Effector CD8-positive, alpha-beta T cell (primary cell): Measurements from ENCODE around the gene C19orf38.
"Not testable (repeated sequence)": the region's sequence is repeated elsewhere in the genome, so short reads cannot be mapped to it uniquely, and the experiment has no call there.

Source experiments
- DNase-seq: peaks from one replicate; lab custom pipeline; 2025; lab: John Stamatoyannopoulos, UW

The C19orf38 gene

DNA sequence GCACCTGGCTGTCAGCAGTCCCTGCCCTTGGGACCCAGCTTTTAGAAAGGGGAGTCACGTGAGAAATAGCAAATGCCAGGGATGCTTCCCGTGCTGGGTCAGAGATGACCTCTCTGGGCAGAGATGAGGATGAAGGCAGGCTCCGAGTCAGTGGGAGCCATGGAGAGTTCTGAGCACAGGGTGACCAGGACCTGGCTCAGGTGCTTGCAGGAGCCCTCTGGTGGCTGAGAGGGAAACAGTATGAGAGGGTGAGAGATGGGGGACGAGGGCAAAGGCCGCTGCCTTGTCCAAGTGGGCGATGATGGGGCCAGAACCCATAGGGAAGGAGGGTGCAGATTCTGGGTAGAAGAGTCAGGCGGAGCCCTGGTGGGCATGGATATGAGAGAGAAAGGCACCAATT, 28.0 kb upstream of the C19orf38 start:
- no peak for DNase-seq

GRCh38 chr19:10823690-10824089, 24.5 kb upstream of the C19orf38 start:
- no peak for DNase-seq

GRCh38 chr19:10826231-10826630, 22.0 kb upstream of the C19orf38 start:
- no peak for DNase-seq

- DNase-seq: no peak
These were observed 21.4 kb upstream of the C19orf38 start for GRCh38 chr19:10826846-10827245.

- no peak for DNase-seq
These were observed 19.0 kb upstream of the C19orf38 start for GRCh38 chr19:10828981-10829821.

- no peak for DNase-seq
These were observed 18.2 kb upstream of the C19orf38 start for GRCh38 chr19:10829967-10830366.

- no peak for DNase-seq
These were observed 17.8 kb upstream of the C19orf38 start for GRCh38 chr19:10830370-10830769.

- no peak for DNase-seq
These were observed 17.1 kb upstream of the C19orf38 start for GRCh38 chr19:10830931-10831779.

DNA sequence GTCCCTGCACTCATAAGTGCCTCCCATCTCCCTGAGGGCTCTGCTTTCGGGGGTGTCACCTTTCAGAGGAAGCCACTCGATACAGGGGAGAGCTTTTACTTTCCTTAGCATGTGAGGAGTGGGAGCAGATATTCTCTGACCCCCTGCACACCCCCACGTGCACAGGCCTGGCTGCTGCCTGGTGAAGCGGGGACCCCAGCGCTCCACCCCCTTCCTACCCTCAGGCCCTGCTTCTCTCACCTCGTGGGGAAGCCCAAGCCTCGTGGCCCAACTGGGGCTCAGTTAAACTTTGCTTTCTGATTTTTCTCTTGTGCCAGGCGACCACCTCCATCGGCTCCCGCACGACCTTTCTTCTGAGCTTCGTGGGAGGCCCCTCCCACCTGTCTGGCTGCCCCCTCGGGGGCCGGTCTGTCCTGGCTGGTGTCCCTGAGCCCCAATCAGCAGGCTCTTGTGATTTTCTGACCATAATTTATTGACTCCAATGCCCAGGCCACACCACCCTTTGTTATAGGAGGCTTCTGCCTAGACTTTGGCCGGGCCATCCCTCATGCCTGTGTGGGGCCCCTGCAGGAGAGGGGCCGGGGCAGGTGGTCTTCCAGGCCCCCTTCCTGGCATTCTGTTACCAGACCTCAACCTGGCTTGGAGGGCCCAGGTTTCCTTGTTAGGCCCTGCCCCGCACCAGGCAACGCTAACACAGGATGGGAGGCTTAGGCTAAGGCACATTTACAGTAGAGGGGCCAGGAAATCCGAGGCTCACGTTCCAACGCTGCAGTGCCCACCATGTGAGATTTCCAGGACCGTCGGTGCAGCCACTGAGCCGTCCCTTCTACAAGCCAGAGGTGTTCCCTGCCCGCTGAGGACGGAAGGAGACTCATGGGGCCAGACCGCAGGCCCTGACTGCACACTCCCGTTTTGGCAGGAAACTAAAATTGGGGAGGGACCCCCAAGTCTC, 16.0 kb upstream of the C19orf38 start:
- DNase-seq: no peak

DNA sequence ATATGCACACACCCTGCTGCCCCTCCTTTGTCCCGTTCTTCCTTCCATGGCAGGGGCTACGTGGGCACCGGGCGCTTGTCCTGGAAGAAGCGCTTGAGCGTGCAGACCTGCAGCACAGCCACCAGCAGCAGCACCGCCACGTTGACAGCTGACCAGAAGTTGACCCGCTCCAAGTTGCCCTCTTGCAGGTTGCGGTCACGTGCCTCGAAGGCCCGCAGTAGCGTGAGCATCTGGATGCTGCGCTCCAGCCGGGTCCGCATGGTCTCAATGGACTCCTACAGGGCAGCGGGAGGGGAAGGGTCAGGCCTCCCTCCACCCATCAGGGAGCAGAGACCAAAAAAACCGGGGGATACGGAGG, 15.3 kb upstream of the C19orf38 start:
- DNase-seq: no peak

DNA sequence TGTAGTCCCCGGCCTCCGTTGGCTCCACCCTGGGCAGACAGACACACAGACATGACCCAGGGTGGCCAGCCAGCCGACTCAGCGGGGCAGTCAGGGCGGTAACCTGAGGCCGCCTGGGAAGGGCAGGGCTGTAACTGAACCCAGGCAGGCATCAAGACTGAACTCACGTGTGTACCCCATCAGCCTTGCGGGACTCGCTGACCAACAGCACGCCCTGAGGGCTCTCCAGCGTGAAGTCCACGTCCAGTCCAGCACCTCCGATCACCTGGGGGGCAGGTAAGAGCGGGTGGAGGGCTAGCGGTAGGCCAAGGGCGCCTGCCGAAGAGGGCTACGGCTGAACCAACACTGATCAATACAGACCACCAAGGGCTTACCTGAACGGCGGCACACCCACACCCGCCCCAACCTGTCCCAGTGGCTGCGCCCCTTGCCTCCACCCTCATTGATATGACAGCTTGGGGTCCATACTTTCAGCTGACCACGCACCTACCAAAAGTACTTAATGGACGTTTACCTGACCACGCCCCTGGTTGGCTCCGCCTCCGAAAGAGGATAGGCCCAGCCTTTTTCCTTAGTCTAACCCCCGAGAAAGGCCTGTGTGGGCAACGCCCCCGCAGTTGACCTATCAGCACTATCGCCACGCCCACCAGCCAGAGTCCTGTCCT, 13.0 kb upstream of the C19orf38 start:
- no peak for DNase-seq

DNA sequence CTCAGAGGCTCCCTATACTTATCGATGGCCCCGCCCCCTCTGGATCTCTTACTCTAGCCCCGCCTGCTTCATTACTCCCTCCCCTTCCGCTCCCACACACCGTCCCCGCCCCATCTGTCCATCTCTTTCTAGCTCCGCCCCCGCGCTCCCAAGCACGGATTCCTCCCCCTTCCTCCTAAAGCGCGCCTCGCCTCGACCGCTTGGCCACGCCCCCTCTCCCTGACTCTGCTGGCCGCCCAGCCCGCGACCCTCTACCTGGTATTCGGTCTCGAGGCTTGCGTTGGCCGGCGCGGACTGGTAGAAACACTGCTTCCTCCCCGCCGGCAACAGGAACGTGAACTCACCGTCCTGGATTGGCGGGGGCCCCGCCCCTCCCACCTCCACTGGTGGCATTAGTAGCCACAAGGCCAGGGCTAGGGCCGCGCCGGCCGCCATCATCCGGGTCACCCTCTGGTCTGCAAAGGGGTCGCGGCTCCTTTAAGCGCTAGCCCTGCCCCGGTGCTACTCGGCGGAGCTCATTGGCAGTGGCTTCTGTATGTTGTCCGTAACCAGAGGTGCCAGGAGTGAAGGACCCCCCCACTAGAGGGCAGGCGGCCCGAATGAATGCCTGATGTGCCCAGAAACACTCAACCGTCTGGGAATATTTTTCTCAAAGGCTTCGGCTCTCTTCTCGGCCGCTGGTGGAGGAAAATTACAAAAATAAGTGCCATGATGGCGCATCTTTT, 12.3 kb upstream of the C19orf38 start, which contains the start of gene TMED1:
TSS of gene TMED1 (minus strand) at position 459 of the 725 bp plus-strand sequence. CDS start at position 438, 21 bp downstream.
- DNase-seq: peak; percentile 88

GRCh38 chr19:10836479-10837330, 11.5 kb upstream of the C19orf38 start:
- DNase-seq: peak; percentile 77

GRCh38 chr19:10837649-10838048, 10.6 kb upstream of the C19orf38 start:
- DNase-seq: not testable (repeated sequence)

GRCh38 chr19:10838377-10838776, 9.8 kb upstream of the C19orf38 start:
- DNase-seq: no peak

- no peak for DNase-seq
These were observed 8.8 kb upstream of the C19orf38 start for GRCh38 chr19:10839114-10840050.

GRCh38 chr19:10842788-10843187, 5.4 kb upstream of the C19orf38 start:
- no peak for DNase-seq

- no peak for DNase-seq
These were observed 1.6 kb upstream of the C19orf38 start for GRCh38 chr19:10846500-10847202.
